COLO829 (cell line): ENCODE data around the gene ERGIC2.
"Not testable (repeated sequence)": the region's sequence is repeated elsewhere in the genome, so short reads cannot be mapped to it uniquely, and the experiment has no call there.

Source experiments
- DNase-seq: peaks from one replicate; pipeline ENCODE4 v3.0.0; 2012; ENCODE audit warnings: low spot score

ERGIC2 gene

GRCh38 chr12:29299633-29300032, 81.3 kb downstream of the ERGIC2 start:
- no peak for DNase-seq

GRCh38 chr12:29291226-29291625, 89.7 kb downstream of the ERGIC2 start:
- no peak for DNase-seq

GRCh38 chr12:29290475-29290874, 90.5 kb downstream of the ERGIC2 start:
- DNase-seq, result not testable (repeated sequence)

GRCh38 chr12:29288031-29288430, 92.9 kb downstream of the ERGIC2 start:
- DNase-seq, result no peak

GRCh38 chr12:29287622-29288021, 93.3 kb downstream of the ERGIC2 start:
- DNase-seq, result no peak
